Heart right ventricle (tissue), 16 donors: ENCODE measurements around the gene FBXL4. TPM values are rescaled to one million over a fixed set of nuclear protein-coding genes. Genes with fewer than 3 reads are reported as not detected.

Source experiments
- ATAC-seq, 8 donors: fragments of 200-7000 bp; cut with Tn5 transposase; one replicate each; pipeline ENCODE4 v1.9.1; 2020; ENCODE audit warnings: mild to moderate bottlenecking in 8 of 8, moderate library complexity in 8 of 8, moderate number of reproducible peaks in 1 of 8
- DNase-seq, 2 donors: peaks; one replicate each; pipeline ENCODE4 v3.0.0-alpha.2; 2020
- H3K27ac ChIP-seq, 10 donors: fragments of 200-600 bp; sonication (generic) in 2 of 10; one replicate each; pipeline versions ENCODE4 v1.5.0 to v1.8.0; 2020 to 2022; ENCODE audit warnings: mild to moderate bottlenecking in 3 of 10
- H3K27me3 ChIP-seq, 7 donors: fragments of 200-600 bp; one replicate each; pipeline ENCODE4 v1.8.0; 2021 to 2022; ENCODE audit warnings: mild to moderate bottlenecking in 2 of 7
- H3K36me3 ChIP-seq, 9 donors: fragments of 200-600 bp; sonication (generic) in 1 of 9; one replicate each; pipeline versions ENCODE4 v1.5.0 to v1.8.0; 2020 to 2022; ENCODE audit warnings: mild to moderate bottlenecking in 2 of 9
- H3K4me1 ChIP-seq, 9 donors: fragments of 200-600 bp; sonication (generic) in 1 of 9; one replicate each; pipeline versions ENCODE4 v1.5.0 to v1.8.0; 2020 to 2022; ENCODE audit warnings: mild to moderate bottlenecking in 4 of 9
- H3K4me3 ChIP-seq, 10 donors: fragments of 200-600 bp; sonication (generic) in 2 of 10; one replicate each; pipeline versions ENCODE4 v1.5.0 to v1.8.0; 2020 to 2022; ENCODE audit warnings: mild to moderate bottlenecking in 7 of 10, moderate library complexity in 2 of 10
- H3K9me3 ChIP-seq, 11 donors: fragments of 200-600 bp in 10 of 11; sonication (generic) in 2 of 11; one replicate each; pipeline versions ENCODE4 v1.5.0 to v1.8.0; 2013 to 2022; ENCODE audit warnings: mild to moderate bottlenecking in 2 of 11, control low read depth in 1 of 11, moderate library complexity in 1 of 11
- CTCF ChIP-seq, 9 donors: fragments of 200-600 bp; sonication (generic) in 2 of 9; IDR thresholded peaks; one replicate each; pipeline versions ENCODE4 v1.5.0 to v1.8.0; 2021 to 2022; ENCODE audit warnings: antibody characterized with exemption in 9 of 9, mild to moderate bottlenecking in 5 of 9, moderate library complexity in 1 of 9
- WGBS, 2 donors: extraction: QIAGEN DNeasy Blood & Tissue Kit; methylation state at CpG; one replicate each; pipeline ENCODE4 v1.1.7; 2013; ENCODE audit warnings: inconsistent platforms in 1 of 2; 5-methylcytosine and 5-hydroxymethylcytosine counted together
- intact Hi-C, 10 donors: fragments of 100-400 bp; cut with DNase I; formaldehyde crosslinking; loops; one replicate each; pipeline versions ENCODE4 v1.11.1 to v1.14.2; 2022
- polyA plus RNA-seq, 2 donors: library from polyadenylated mRNA; stranded (reverse); fragments of 200-250 nt; gene quantifications; one replicate each; pipeline ENCODE4 v1.2.3, GENCODE V29; 2013
- total RNA-seq, 10 donors: library from RNA; stranded (reverse); fragmentation: NEBNext Ultra II Directional in 3 of 10; extraction: Animal tissue kit (Norgen Biotek cat#: 25700) in 3 of 10; gene quantifications; one replicate each; pipeline versions ENCODE4 v1.2.1 to v1.2.4, GENCODE V29; 2021 to 2023
- donor health status: Arrhythmogenic right ventricular cardiomyopathy.
- donor health status: ischemic (EF 13 %, LVEDD 7.1; RV severe dilation, severe dysfunction).
- donor health status: healthy with polysubstance abuse.
- donor health status: DM: no; HTN: yes; CAD: no.
- donor health status: DM: no; HTN: no; CAD: no.
- donor health status: ischemic (EF 25% LVEDD 6.9; RV normal size, moderate dysfunction).
- donor health status: ischemic (EF 25% LVEDD 5.7; RV mildly dilated, moderate dysfunction).
- donor health status: healthy.
- donor health status: DM: yes; HTN: yes; CAD: no.
- donor health status: Ischemic cardiomyopathy.
- donor health status: ischemic (EF 35%, LVEDD 5.7; RV mildly dilated, moderate dysfunction).
- donor health status: nonischemic (EF 11% LVEDD 7.7; RV severe dilation, severe dysfunction).
- donor health status: DM: yes; HTN: yes; CAD: no.
- donor health status: PGD.
- donor health status: ischemic (EF 29% LVEDD 5.4; RV normal size, mild dysfunction).
- donor health status: nonischemic (EF 23%, LVEDD 6.1; RV moderate dilation, normal function).

Gene FBXL4
- total and polyA plus RNA-seq, 12 donors: 2.6 to 20.8 (median 17.0) TPM

- H3K4me1 ChIP-seq: peaks cover 4 to 42% (median 34%) of the 10 kb centered on the region in 9 donors
- no peaks in the 10 kb centered on the region for H3K36me3 ChIP-seq
- no peak overlapping the region for H3K27ac ChIP-seq
- DNase-seq (no peak), ATAC-seq (no peak)
- peaks cover 27 to 98% (median 84%) of the 10 kb centered on the region in 7 donors for H3K27me3 ChIP-seq
- WGBS, 2 donors: 73 to 74% methylated on average over 3 of the region's 3 CpGs
- H3K9me3 ChIP-seq: no peaks in the 10 kb centered on the region
- TF ChIP-seq CTCF (IDR thresholded peaks at IDR 0.05): peak in 1 of 9 donors; percentile 10
- no peak overlapping the region for H3K4me3 ChIP-seq
- intact Hi-C loops: loop anchor here in 6 of 10 donors (5.0 to 10.0 kb wide), 5 partner anchors 271 to 1661 kb away; no protein-coding TSS in a partner anchor
Measured at GRCh38 chr6:98846021-98846380, 101.7 kb downstream of the FBXL4 start.

- TF ChIP-seq CTCF (IDR thresholded peaks at IDR 0.05): peak; percentile 61 to 85 (median 80)
- peaks cover 4 to 42% (median 34%) of the 10 kb centered on the region in 9 donors for H3K4me1 ChIP-seq
- H3K36me3 ChIP-seq: no peaks in the 10 kb centered on the region
- 2% methylated on average over 50 of the region's 50 CpGs for WGBS, 2 donors
- peak; percentile 63 to 66 for DNase-seq
- peaks cover 27 to 99% (median 90%) of the 10 kb centered on the region in 7 donors for H3K27me3 ChIP-seq
- H3K9me3 ChIP-seq: no peaks in the 10 kb centered on the region
- peak overlapping the region in 7 of 10 donors; percentile 6 to 43 (median 30) for H3K4me3 ChIP-seq
- peak; percentile 20 to 87 (median 72) for ATAC-seq
- no peak overlapping the region for H3K27ac ChIP-seq
- intact Hi-C loops: loop anchor here in 6 of 10 donors (5.0 to 10.0 kb wide), 5 partner anchors 272 to 1661 kb away; no protein-coding TSS in a partner anchor
Measured at GRCh38 chr6:98845211-98846020, 102.3 kb downstream of the FBXL4 start.

- no peak overlapping the region for H3K27ac ChIP-seq
- H3K4me1 ChIP-seq: peaks cover 4 to 42% (median 34%) of the 10 kb centered on the region in 9 donors
- intact Hi-C loops: loop anchor here in 7 of 10 donors (5.0 to 10.0 kb wide), 5 partner anchors 273 to 1660 kb away; no protein-coding TSS in a partner anchor
- DNase-seq: no peak
- H3K4me3 ChIP-seq: peak overlapping the region in 7 of 10 donors; percentile 6 to 43 (median 30)
- TF ChIP-seq CTCF (IDR thresholded peaks at IDR 0.05): no peak
- peaks cover 27 to 100% (median 98%) of the 10 kb centered on the region in 7 donors for H3K27me3 ChIP-seq
- no peaks in the 10 kb centered on the region for H3K36me3 ChIP-seq
- WGBS, 2 donors: 5 to 6% methylated on average over 51 of the region's 51 CpGs
- H3K9me3 ChIP-seq: no peaks in the 10 kb centered on the region
- ATAC-seq: no peak
Measured at GRCh38 chr6:98844244-98845210, 103.2 kb downstream of the FBXL4 start.
